Uterus (tissue), 2 donors: ENCODE data around the gene IQCH.

Source experiments
- POLR2A ChIP-seq, 2 donors: fragments of 450-650 bp; IDR thresholded peaks; one replicate each; pipeline ENCODE4 v1.6.1; 2016; ENCODE audit warnings: antibody characterized with exemption in 2 of 2, mild to moderate bottlenecking in 1 of 2, moderate library complexity in 1 of 2
- TF ChIP-seq, protein P1 (sequence below), 4 experiments: fragments of 200-600 bp in 2 of 4; fragments of 450-650 bp in 2 of 4; sonication (generic) in 2 of 4; IDR thresholded peaks; one replicate each; pipeline ENCODE4 v1.5.1; 2016 to 2019; ENCODE audit warnings: antibody characterized with exemption in 4 of 4, mild to moderate bottlenecking in 2 of 4, moderate library complexity in 1 of 4

DNA sequence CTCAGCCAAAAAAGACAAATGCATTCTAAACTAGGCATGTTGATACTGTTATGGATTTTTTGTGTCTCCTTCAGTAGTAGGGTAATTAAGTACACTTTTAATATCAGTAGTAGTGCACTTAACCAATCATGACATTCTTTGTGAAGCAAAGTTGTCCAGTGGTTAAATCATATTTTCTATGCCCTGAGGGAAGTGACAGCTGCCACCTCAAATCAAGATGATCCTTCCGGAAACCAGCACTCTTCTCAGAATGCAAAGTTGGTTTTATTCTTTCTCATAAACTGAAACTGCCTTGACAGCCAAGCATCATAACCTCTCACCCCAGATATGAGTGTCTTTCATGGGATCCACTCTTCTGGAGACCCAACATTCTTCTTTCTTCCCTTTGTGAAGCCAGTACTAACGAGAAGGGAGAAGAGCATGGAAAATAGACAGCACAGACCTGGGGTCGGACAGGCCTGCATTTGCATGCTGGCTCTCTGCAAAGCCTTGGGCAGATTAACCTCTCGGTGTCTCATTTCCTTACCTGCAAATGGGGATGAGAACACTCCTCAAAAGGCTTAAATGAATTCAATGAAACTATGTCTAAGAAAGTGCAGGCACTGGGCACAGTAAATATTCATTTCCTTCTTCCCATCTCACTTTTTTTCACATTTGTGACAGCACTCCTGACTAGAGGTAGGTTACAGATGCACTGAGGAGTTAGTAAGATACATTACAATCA lies 13.3 kb upstream of the IQCH start:
- TF ChIP-seq, protein P1, sequence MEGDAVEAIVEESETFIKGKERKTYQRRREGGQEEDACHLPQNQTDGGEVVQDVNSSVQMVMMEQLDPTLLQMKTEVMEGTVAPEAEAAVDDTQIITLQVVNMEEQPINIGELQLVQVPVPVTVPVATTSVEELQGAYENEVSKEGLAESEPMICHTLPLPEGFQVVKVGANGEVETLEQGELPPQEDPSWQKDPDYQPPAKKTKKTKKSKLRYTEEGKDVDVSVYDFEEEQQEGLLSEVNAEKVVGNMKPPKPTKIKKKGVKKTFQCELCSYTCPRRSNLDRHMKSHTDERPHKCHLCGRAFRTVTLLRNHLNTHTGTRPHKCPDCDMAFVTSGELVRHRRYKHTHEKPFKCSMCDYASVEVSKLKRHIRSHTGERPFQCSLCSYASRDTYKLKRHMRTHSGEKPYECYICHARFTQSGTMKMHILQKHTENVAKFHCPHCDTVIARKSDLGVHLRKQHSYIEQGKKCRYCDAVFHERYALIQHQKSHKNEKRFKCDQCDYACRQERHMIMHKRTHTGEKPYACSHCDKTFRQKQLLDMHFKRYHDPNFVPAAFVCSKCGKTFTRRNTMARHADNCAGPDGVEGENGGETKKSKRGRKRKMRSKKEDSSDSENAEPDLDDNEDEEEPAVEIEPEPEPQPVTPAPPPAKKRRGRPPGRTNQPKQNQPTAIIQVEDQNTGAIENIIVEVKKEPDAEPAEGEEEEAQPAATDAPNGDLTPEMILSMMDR (IDR thresholded peaks at IDR 0.05): no peak
- TF ChIP-seq POLR2A (IDR thresholded peaks at IDR 0.05): no peak
